ENCODE results near the gene FTCDNL1. TPM values are rescaled to one million over a fixed set of nuclear protein-coding genes. Genes with fewer than 3 reads are reported as not detected.

Gene FTCDNL1
- 2.0 TPM for polyA plus RNA-seq

GRCh38 chr2:199850718-199851500 lies at the start of gene FTCDNL1:
Gene FTCDNL1 (minus strand): TSS chr2:199851192. CDS start chr2:199848962, 2,230 bp downstream.
- Mint-ChIP-seq H3K27me3 (no peaks in the 10 kb centered on the region), H3K9me3 (no peaks in the 10 kb centered on the region), H3K27ac (peak within 1 kb of the TSS in 2 of 3 donors; percentile 64 to 96), H3K4me3 (peak within 1 kb of the TSS; percentile 88 to 99 (median 96)), H3K4me1 (peaks cover 3 to 5% (median 4%) of the 10 kb centered on the region in 3 donors), H3K36me3 (no peaks in the 10 kb centered on the region)

- Mint-ChIP-seq H3K27ac (no peak overlapping the region), H3K9me3 (no peaks in the 10 kb centered on the region), H3K36me3 (peaks cover 2% of the 10 kb centered on the region), H3K4me3 (no peak overlapping the region), H3K4me1 (no peaks in the 10 kb centered on the region), H3K27me3 (no peaks in the 10 kb centered on the region)
Observed at GRCh38 chr2:199896617-199897016, 45.6 kb upstream of the FTCDNL1 start.

- Mint-ChIP-seq H3K27me3 (no peaks in the 10 kb centered on the region), H3K9me3 (no peaks in the 10 kb centered on the region), H3K36me3 (peaks cover 6% of the 10 kb centered on the region), H3K27ac (no peak overlapping the region), H3K4me1 (no peaks in the 10 kb centered on the region), H3K4me3 (peak overlapping the region in 1 of 4 donors; percentile 67)
Observed at GRCh38 chr2:199895406-199895805, 44.4 kb upstream of the FTCDNL1 start.

- H3K27me3 Mint-ChIP-seq = no peaks in the 10 kb centered on the region
- H3K4me3 Mint-ChIP-seq = no peak overlapping the region
- peaks cover 3% of the 10 kb centered on the region for H3K36me3 Mint-ChIP-seq
- no peaks in the 10 kb centered on the region for H3K4me1 Mint-ChIP-seq
- peaks cover 0 to 11% (median 7%) of the 10 kb centered on the region in 3 donors for H3K9me3 Mint-ChIP-seq
- no peak overlapping the region for H3K27ac Mint-ChIP-seq
Observed at GRCh38 chr2:199883474-199884212, 32.7 kb upstream of the FTCDNL1 start.

- Mint-ChIP-seq H3K27me3 (no peaks in the 10 kb centered on the region), H3K4me1 (no peaks in the 10 kb centered on the region), H3K9me3 (peaks cover 0 to 11% (median 7%) of the 10 kb centered on the region in 3 donors), H3K36me3 (peaks cover 6% of the 10 kb centered on the region), H3K4me3 (no peak overlapping the region), H3K27ac (no peak overlapping the region)
Observed at GRCh38 chr2:199882667-199883066, 31.7 kb upstream of the FTCDNL1 start.

- H3K4me1 Mint-ChIP-seq = no peaks in the 10 kb centered on the region
- peaks cover 0 to 7% (median 2%) of the 10 kb centered on the region in 3 donors for H3K9me3 Mint-ChIP-seq
- H3K27me3 Mint-ChIP-seq = no peaks in the 10 kb centered on the region
- no peak overlapping the region for H3K4me3 Mint-ChIP-seq
- peaks cover 3% of the 10 kb centered on the region for H3K36me3 Mint-ChIP-seq
- no peak overlapping the region for H3K27ac Mint-ChIP-seq
Observed at GRCh38 chr2:199875400-199875799, 24.4 kb upstream of the FTCDNL1 start.

- no peak overlapping the region for H3K4me3 Mint-ChIP-seq
- H3K36me3 Mint-ChIP-seq = peaks cover 3% of the 10 kb centered on the region
- no peaks in the 10 kb centered on the region for H3K27me3 Mint-ChIP-seq
- no peak overlapping the region for H3K27ac Mint-ChIP-seq
- no peaks in the 10 kb centered on the region for H3K4me1 Mint-ChIP-seq
- peaks cover 0 to 7% (median 2%) of the 10 kb centered on the region in 3 donors for H3K9me3 Mint-ChIP-seq
Observed at GRCh38 chr2:199874209-199874608, 23.2 kb upstream of the FTCDNL1 start.

GRCh38 chr2:199870581-199870980 lies 19.6 kb upstream of the FTCDNL1 start:
- peaks cover 0 to 7% (median 2%) of the 10 kb centered on the region in 3 donors for H3K9me3 Mint-ChIP-seq
- H3K27ac Mint-ChIP-seq = no peak overlapping the region
- H3K27me3 Mint-ChIP-seq = no peaks in the 10 kb centered on the region
- H3K4me1 Mint-ChIP-seq = no peaks in the 10 kb centered on the region
- H3K36me3 Mint-ChIP-seq = no peaks in the 10 kb centered on the region
- no peak overlapping the region for H3K4me3 Mint-ChIP-seq

- Mint-ChIP-seq H3K27ac (no peak overlapping the region), H3K4me3 (no peak overlapping the region), H3K9me3 (peaks cover 0 to 7% (median 0%) of the 10 kb centered on the region in 3 donors), H3K27me3 (no peaks in the 10 kb centered on the region), H3K36me3 (no peaks in the 10 kb centered on the region), H3K4me1 (no peaks in the 10 kb centered on the region)
Observed at GRCh38 chr2:199869653-199870052, 18.7 kb upstream of the FTCDNL1 start.

- Mint-ChIP-seq H3K9me3 (peaks cover 0 to 4% (median 0%) of the 10 kb centered on the region in 3 donors), H3K4me1 (no peaks in the 10 kb centered on the region), H3K27me3 (no peaks in the 10 kb centered on the region), H3K27ac (no peak overlapping the region), H3K4me3 (no peak overlapping the region), H3K36me3 (no peaks in the 10 kb centered on the region)
Observed at GRCh38 chr2:199869227-199869541, 18.2 kb upstream of the FTCDNL1 start.

GRCh38 chr2:199868431-199869226 lies 17.6 kb upstream of the FTCDNL1 start:
- Mint-ChIP-seq H3K36me3 (no peaks in the 10 kb centered on the region), H3K4me1 (no peaks in the 10 kb centered on the region), H3K27me3 (no peaks in the 10 kb centered on the region), H3K9me3 (no peaks in the 10 kb centered on the region), H3K4me3 (no peak overlapping the region), H3K27ac (no peak overlapping the region)

- Mint-ChIP-seq H3K4me3 (no peak overlapping the region), H3K27me3 (no peaks in the 10 kb centered on the region), H3K36me3 (no peaks in the 10 kb centered on the region), H3K9me3 (no peaks in the 10 kb centered on the region), H3K27ac (no peak overlapping the region), H3K4me1 (no peaks in the 10 kb centered on the region)
Observed at GRCh38 chr2:199865905-199866304, 14.9 kb upstream of the FTCDNL1 start.

- no peaks in the 10 kb centered on the region for H3K9me3 Mint-ChIP-seq
- no peaks in the 10 kb centered on the region for H3K4me1 Mint-ChIP-seq
- no peak overlapping the region for H3K27ac Mint-ChIP-seq
- H3K36me3 Mint-ChIP-seq = no peaks in the 10 kb centered on the region
- no peaks in the 10 kb centered on the region for H3K27me3 Mint-ChIP-seq
- no peak overlapping the region for H3K4me3 Mint-ChIP-seq
Observed at GRCh38 chr2:199862788-199863187, 11.8 kb upstream of the FTCDNL1 start.

GRCh38 chr2:199861132-199861774 lies 10.3 kb upstream of the FTCDNL1 start:
- no peak overlapping the region for H3K27ac Mint-ChIP-seq

GRCh38 chr2:199855812-199856211 lies 4.8 kb upstream of the FTCDNL1 start:
- Mint-ChIP-seq H3K9me3 (no peaks in the 10 kb centered on the region), H3K27me3 (peaks cover 7% of the 10 kb centered on the region), H3K27ac (no peak overlapping the region), H3K4me3 (no peak overlapping the region), H3K4me1 (peaks cover 0 to 3% (median 0%) of the 10 kb centered on the region in 3 donors), H3K36me3 (no peaks in the 10 kb centered on the region)

More at GRCh38 chr2:199861132-199861774, 10.3 kb upstream of the FTCDNL1 start:
- Mint-ChIP-seq H3K4me3 (no peak overlapping the region), H3K27me3 (peaks cover 7% of the 10 kb centered on the region), H3K36me3 (no peaks in the 10 kb centered on the region), H3K9me3 (no peaks in the 10 kb centered on the region), H3K4me1 (no peaks in the 10 kb centered on the region)
